GM10266 (cell line): ENCODE results near the gene MRPL58.
"Not testable (repeated sequence)": the region's sequence is repeated elsewhere in the genome, so short reads cannot be mapped to it uniquely, and the experiment has no call there.

ENCODE experiments used
- DNase-seq: peaks from one replicate; pipeline ENCODE4 v3.0.0; 2012; ENCODE audit errors: extremely low spot score
- TF ChIP-seq, protein P1 (sequence below): IDR thresholded peaks from 2 replicates; pipeline ENCODE4 v1.5.1; 2012; ENCODE audit warnings: mild to moderate bottlenecking, low read depth; ENCODE audit not compliant: control insufficient read depth, insufficient read depth; ENCODE audit errors: missing control alignments

MRPL58 gene

GRCh38 chr17:75020331-75021110 is 8.1 kb downstream of the MRPL58 start:
- DNase-seq: no peak
- TF ChIP-seq, protein P1, sequence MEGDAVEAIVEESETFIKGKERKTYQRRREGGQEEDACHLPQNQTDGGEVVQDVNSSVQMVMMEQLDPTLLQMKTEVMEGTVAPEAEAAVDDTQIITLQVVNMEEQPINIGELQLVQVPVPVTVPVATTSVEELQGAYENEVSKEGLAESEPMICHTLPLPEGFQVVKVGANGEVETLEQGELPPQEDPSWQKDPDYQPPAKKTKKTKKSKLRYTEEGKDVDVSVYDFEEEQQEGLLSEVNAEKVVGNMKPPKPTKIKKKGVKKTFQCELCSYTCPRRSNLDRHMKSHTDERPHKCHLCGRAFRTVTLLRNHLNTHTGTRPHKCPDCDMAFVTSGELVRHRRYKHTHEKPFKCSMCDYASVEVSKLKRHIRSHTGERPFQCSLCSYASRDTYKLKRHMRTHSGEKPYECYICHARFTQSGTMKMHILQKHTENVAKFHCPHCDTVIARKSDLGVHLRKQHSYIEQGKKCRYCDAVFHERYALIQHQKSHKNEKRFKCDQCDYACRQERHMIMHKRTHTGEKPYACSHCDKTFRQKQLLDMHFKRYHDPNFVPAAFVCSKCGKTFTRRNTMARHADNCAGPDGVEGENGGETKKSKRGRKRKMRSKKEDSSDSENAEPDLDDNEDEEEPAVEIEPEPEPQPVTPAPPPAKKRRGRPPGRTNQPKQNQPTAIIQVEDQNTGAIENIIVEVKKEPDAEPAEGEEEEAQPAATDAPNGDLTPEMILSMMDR: no peak

GRCh38 chr17:75024686-75025397 is 12.4 kb downstream of the MRPL58 start:
- TF ChIP-seq, protein P1: no peak
- DNase-seq: no peak

GRCh38 chr17:75025398-75025734 is 12.9 kb downstream of the MRPL58 start:
- DNase-seq: not testable (repeated sequence)

- DNase-seq: not testable (repeated sequence)
These were observed 14.2 kb downstream of the MRPL58 start for GRCh38 chr17:75026650-75027049.

- TF ChIP-seq, protein P1: no peak
- no peak for DNase-seq
These were observed 17.7 kb downstream of the MRPL58 start for GRCh38 chr17:75030161-75030560.

DNA sequence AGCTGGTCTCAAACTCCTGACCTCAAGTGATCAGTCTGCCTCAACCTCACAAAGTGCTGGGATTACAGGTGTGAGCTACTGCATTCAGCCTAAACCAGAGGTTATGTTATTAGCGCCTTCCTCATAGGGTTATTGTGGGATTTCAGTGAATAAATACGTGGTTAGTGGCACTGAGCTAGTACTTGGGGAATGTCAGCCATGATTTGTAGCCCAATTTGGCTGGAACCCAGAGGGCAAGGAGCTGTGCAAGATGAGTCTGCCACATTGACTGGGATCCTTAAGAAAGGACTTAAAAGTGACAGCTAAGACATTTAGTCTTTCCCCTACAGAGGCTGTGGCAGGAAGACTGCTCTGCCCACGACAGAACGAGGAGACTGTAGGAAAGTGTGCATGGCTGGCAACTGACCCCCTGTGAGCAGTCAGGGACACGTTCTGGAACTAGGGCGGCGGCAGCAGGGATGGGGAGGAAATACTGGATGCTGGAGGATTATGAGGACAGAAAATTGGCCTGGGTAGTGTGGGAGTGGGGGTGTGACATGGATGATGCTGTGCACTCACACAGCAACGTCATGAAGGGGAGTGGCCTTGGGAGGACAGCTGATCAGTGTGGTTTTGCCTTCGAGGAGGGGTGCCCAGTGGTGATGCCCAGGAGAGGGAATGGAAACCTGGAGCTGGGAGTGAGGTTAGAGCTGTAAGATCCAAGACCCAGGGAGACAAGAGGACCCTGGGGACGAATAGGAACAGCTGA is 19.7 kb downstream of the MRPL58 start:
- TF ChIP-seq, protein P1: no peak
- peak; percentile 67 for DNase-seq

DNA sequence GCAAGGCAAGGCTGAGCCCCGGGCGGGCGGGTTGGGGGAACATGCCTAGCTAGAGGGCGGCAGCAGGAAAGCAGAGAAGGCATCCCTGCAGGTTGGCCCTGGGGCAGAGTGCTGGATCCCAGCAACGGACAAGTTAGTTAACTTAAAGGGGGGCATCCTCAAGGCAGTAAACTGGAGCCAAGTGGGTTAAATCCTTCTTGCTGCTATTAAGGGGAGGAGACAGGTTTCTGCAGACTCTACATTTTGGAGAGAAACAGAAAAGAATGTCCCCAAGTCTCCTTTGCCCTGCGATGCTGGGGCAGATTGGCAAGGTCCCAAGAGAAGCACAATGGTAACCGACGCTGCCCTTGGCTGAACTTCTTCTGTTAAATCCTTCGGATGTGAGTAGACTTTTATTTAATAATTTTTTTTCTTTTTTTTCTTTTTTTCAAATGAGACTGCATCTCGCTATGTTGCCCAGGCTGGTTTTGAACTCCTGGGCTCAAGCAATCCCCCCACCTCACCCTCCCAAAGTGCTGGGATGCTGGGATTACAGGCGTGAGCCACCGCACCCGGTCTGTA is 20.3 kb downstream of the MRPL58 start:
- TF ChIP-seq, protein P1: no peak
- no peak for DNase-seq
